SK-N-SH (cell line): ENCODE results near the gene MID1. TPM values are rescaled to one million over a fixed set of nuclear protein-coding genes. Genes with fewer than 3 reads are reported as not detected.

Experiments used
- CTCF ChIA-PET: fragments of 300-600, 350-600 bp; formaldehyde crosslinking; extraction: SDS; loops from one replicate; lab custom pipeline; 2021; lab: Yijun Ruan, JAX
- POLR2A ChIA-PET: fragments of 350-600 bp; sonication (Branson Sonifier 250); formaldehyde crosslinking; extraction: SDS; loops from one replicate; lab custom pipeline; 2020; ENCODE audit warnings: antibody characterized with exemption, inconsistent platforms; lab: Yijun Ruan, JAX
- DNase-seq: peaks from one replicate; pipeline ENCODE4 v3.0.0; 2012
- H2AFZ ChIP-seq: fragments of 200-600 bp; sonication (generic); 2 replicates; pipeline ENCODE4 v1.8.1; 2016; ENCODE audit warnings: antibody characterized with exemption, mild to moderate bottlenecking, low read depth
- H3F3A ChIP-seq: fragments of 200-600 bp; sonication (generic); replicated peaks from 2 replicates; pipeline ENCODE3; 2016; ENCODE audit warnings: antibody characterized with exemption, mild to moderate bottlenecking; ENCODE audit not compliant: insufficient read depth
- H3K27ac ChIP-seq, 2 experiments: fragments of 200-500 bp in 1 of 2; fragments of 200-600 bp in 1 of 2; sonication (Bioruptor generic) in 1 of 2; sonication (generic), shearing (Covaris generic) in 1 of 2; 2 replicates each; pipeline versions ENCODE4 v1.5.1 to v1.6.1; 2014 to 2016; ENCODE audit warnings: low read depth in 2 of 2, inconsistent platforms in 1 of 2, low read length in 1 of 2, mild to moderate bottlenecking in 1 of 2, mixed read lengths in 1 of 2
- H3K27me3 ChIP-seq: fragments of 200-600 bp; sonication (generic), shearing (Covaris generic); 2 replicates; pipeline ENCODE4 v1.6.1; 2016; ENCODE audit warnings: mixed run types; ENCODE audit not compliant: insufficient read depth
- H3K36me3 ChIP-seq, 2 experiments: fragments of 200-500 bp in 1 of 2; fragments of 200-600 bp in 1 of 2; sonication (Bioruptor generic) in 1 of 2; sonication (generic) in 1 of 2; replicated peaks in 1 of 2; 2 replicates each; pipeline versions ENCODE3 to v1.5.1; 2014 to 2016; ENCODE audit warnings: low read length in 1 of 2, mild to moderate bottlenecking in 1 of 2; ENCODE audit not compliant: insufficient read depth in 2 of 2, control insufficient read depth in 1 of 2
- H3K4me1 ChIP-seq, 2 experiments: fragments of 200-500 bp in 1 of 2; fragments of 200-600 bp in 1 of 2; sonication (Bioruptor generic) in 1 of 2; sonication (generic), shearing (Covaris generic) in 1 of 2; 2 replicates each; pipeline versions ENCODE4 v1.5.1 to v1.6.1; 2014 to 2016; ENCODE audit warnings: low read depth in 1 of 2, low read length in 1 of 2, mixed run types in 1 of 2; ENCODE audit not compliant: insufficient read depth in 2 of 2, control insufficient read depth in 1 of 2
- H3K4me2 ChIP-seq: fragments of 200-600 bp; sonication (generic), shearing (Covaris generic); 2 replicates; pipeline ENCODE4 v1.6.1; 2017; ENCODE audit warnings: mixed run types
- H3K4me3 ChIP-seq, 2 experiments: fragments of 200-500 bp in 1 of 2; fragments of 200-600 bp in 1 of 2; sonication (Bioruptor generic) in 1 of 2; sonication (generic), shearing (Covaris generic) in 1 of 2; 2 replicates each; pipeline versions ENCODE4 v1.5.1 to v1.8.1; 2014 to 2016; ENCODE audit warnings: low read depth in 2 of 2, inconsistent platforms in 1 of 2, low read length in 1 of 2, mild to moderate bottlenecking in 1 of 2, mixed read lengths in 1 of 2, moderate library complexity in 1 of 2
- H3K79me2 ChIP-seq: fragments of 200-600 bp; sonication (generic); 2 replicates; pipeline ENCODE4 v1.8.1; 2017; ENCODE audit warnings: mild to moderate bottlenecking; ENCODE audit not compliant: insufficient read depth
- H3K9ac ChIP-seq: fragments of 200-600 bp; sonication (generic); 2 replicates; pipeline ENCODE4 v1.6.1; 2017; ENCODE audit warnings: mixed run types
- H3K9me2 ChIP-seq: fragments of 200-600 bp; sonication (generic); 2 replicates; pipeline ENCODE4 v1.6.1; 2017; ENCODE audit warnings: mixed run types
- H3K9me3 ChIP-seq: fragments of 200-600 bp; sonication (generic); 2 replicates; pipeline ENCODE4 v1.6.1; 2017; ENCODE audit warnings: mixed run types, mild to moderate bottlenecking, moderate library complexity
- H4K20me1 ChIP-seq: fragments of 200-600 bp; sonication (generic); 2 replicates; pipeline ENCODE4 v1.6.1; 2017; ENCODE audit warnings: mild to moderate bottlenecking, mixed run types; ENCODE audit not compliant: insufficient read depth
- EP300 ChIP-seq, 2 experiments: IDR thresholded peaks; 2 replicates each; pipeline versions ENCODE4 v1.4.0 to v1.6.1; 2012; ENCODE audit warnings: borderline replicate concordance in 1 of 2, low read depth in 1 of 2, low read length in 1 of 2
- EZH2phosphoT487 ChIP-seq: fragments of 200-600 bp; sonication (generic); IDR thresholded peaks from 2 replicates; pipeline ENCODE4 v1.6.1; 2017; ENCODE audit warnings: low read depth, mixed run types, mild to moderate bottlenecking, antibody characterized with exemption, moderate library complexity, borderline replicate concordance
- FOSL2 ChIP-seq: IDR thresholded peaks from 2 replicates; pipeline ENCODE4 v1.4.0; 2012; ENCODE audit warnings: low read depth, mild to moderate bottlenecking, moderate library complexity, borderline replicate concordance
- FOXJ3 ChIP-seq: sonication (generic); formaldehyde crosslinking; IDR thresholded peaks from 2 replicates; pipeline ENCODE4 v1.5.1; 2020; ENCODE audit warnings: mild to moderate bottlenecking, missing genetic modification reagents
- GABPA ChIP-seq: IDR thresholded peaks from 2 replicates; pipeline ENCODE4 v1.4.0; 2012; ENCODE audit warnings: low read depth, mild to moderate bottlenecking
- JUND ChIP-seq: IDR thresholded peaks from 2 replicates; pipeline ENCODE4 v1.4.0; 2012
- NFIC ChIP-seq: IDR thresholded peaks from 2 replicates; pipeline ENCODE4 v1.4.0; 2012; ENCODE audit warnings: borderline replicate concordance
- NRF1 ChIP-seq: IDR thresholded peaks from 2 replicates; pipeline ENCODE4 v1.6.1; 2012; ENCODE audit warnings: low read depth, mild to moderate bottlenecking, low read length
- POLR2AphosphoS5 ChIP-seq: IDR thresholded peaks from 2 replicates; pipeline ENCODE4 v1.6.1; 2012; ENCODE audit warnings: low read depth, low read length
- RAD21 ChIP-seq: IDR thresholded peaks from 2 replicates; pipeline ENCODE4 v1.6.1; 2012; ENCODE audit warnings: mild to moderate bottlenecking, low read length
- RCOR1 ChIP-seq: fragments of 150-350 bp; IDR thresholded peaks from 2 replicates; pipeline ENCODE4 v1.6.1; 2017; ENCODE audit warnings: antibody characterized with exemption, low read length
- RXRA ChIP-seq: IDR thresholded peaks from 2 replicates; pipeline ENCODE4 v1.4.0; 2012; ENCODE audit warnings: low read depth, mild to moderate bottlenecking, borderline replicate concordance
- SMC3 ChIP-seq: IDR thresholded peaks from 2 replicates; pipeline ENCODE4 v1.6.1; 2012; ENCODE audit warnings: low read depth, low read length, improper control_type of control experiment
- TAF1 ChIP-seq: IDR thresholded peaks from 2 replicates; pipeline ENCODE4 v1.6.1; 2012; ENCODE audit warnings: low read depth, mild to moderate bottlenecking, low read length, moderate library complexity, borderline replicate concordance
- TCF12 ChIP-seq: IDR thresholded peaks from 2 replicates; pipeline ENCODE4 v1.4.0; 2012
- WGBS: methylation state at CpG from one replicate; pipeline ENCODE4 v1.1.6; 2017; ENCODE audit warnings: low lambda C conversion rate; 5-methylcytosine and 5-hydroxymethylcytosine counted together
- polyA plus RNA-seq, 3 experiments: library from polyadenylated mRNA; depleted of rRNA; stranded (reverse); fragments of >200 nt; gene quantifications; 2 replicates each; pipeline ENCODE4 v1.2.3, GENCODE V29; 2012
- TF ChIP-seq, protein P1 (sequence below): IDR thresholded peaks from 2 replicates; pipeline ENCODE4 v1.4.0; 2012; ENCODE audit warnings: low read depth, borderline replicate concordance
- TF ChIP-seq, protein P2 (sequence below): IDR thresholded peaks from 2 replicates; pipeline ENCODE4 v1.4.0; 2012; ENCODE audit warnings: low read depth, borderline replicate concordance
- TF ChIP-seq, protein P3 (sequence below): IDR thresholded peaks from 2 replicates; pipeline ENCODE4; 2012
- TF ChIP-seq, protein P4 (sequence below): IDR thresholded peaks from 2 replicates; pipeline ENCODE4 v1.4.0; 2012; ENCODE audit warnings: low read depth
- TF ChIP-seq, protein P5 (sequence below): fragments of 150-350 bp; IDR thresholded peaks from 2 replicates; pipeline ENCODE4 v1.6.1; 2016; ENCODE audit warnings: mild to moderate bottlenecking, low read depth, low read length

The MID1 gene
- polyA plus RNA-seq, 1 of the 3 experiments (the other 2 are of a cell fraction) = 10.4 TPM

- TF ChIP-seq SMC3 = no peak
- no peak for TF ChIP-seq EZH2phosphoT487
- TF ChIP-seq RCOR1 = no peak
Observed at GRCh38 chrX:10495677-10496076, 124.7 kb downstream of the MID1 start (continued).

- CTCF ChIA-PET = no interaction called here
- H2AFZ ChIP-seq = no peak overlapping the region
- H3K79me2 ChIP-seq = no peaks in the 10 kb centered on the region
- no peak overlapping the region for H3K4me2 ChIP-seq
- POLR2A ChIA-PET = no interaction called here
- no peak overlapping the region for H3K4me3 ChIP-seq
- H4K20me1 ChIP-seq = no peaks in the 10 kb centered on the region
- no peaks in the 10 kb centered on the region for H3K36me3 ChIP-seq
- peaks cover 12% of the 10 kb centered on the region for H3F3A ChIP-seq
- TF ChIP-seq, protein P1, sequence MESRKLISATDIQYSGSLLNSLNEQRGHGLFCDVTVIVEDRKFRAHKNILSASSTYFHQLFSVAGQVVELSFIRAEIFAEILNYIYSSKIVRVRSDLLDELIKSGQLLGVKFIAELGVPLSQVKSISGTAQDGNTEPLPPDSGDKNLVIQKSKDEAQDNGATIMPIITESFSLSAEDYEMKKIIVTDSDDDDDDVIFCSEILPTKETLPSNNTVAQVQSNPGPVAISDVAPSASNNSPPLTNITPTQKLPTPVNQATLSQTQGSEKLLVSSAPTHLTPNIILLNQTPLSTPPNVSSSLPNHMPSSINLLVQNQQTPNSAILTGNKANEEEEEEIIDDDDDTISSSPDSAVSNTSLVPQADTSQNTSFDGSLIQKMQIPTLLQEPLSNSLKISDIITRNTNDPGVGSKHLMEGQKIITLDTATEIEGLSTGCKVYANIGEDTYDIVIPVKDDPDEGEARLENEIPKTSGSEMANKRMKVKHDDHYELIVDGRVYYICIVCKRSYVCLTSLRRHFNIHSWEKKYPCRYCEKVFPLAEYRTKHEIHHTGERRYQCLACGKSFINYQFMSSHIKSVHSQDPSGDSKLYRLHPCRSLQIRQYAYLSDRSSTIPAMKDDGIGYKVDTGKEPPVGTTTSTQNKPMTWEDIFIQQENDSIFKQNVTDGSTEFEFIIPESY = no peak
- TF ChIP-seq RAD21 = no peak
- TF ChIP-seq, protein P2, sequence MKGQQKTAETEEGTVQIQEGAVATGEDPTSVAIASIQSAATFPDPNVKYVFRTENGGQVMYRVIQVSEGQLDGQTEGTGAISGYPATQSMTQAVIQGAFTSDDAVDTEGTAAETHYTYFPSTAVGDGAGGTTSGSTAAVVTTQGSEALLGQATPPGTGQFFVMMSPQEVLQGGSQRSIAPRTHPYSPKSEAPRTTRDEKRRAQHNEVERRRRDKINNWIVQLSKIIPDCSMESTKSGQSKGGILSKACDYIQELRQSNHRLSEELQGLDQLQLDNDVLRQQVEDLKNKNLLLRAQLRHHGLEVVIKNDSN = no peak
- no peak overlapping the region for H3K9ac ChIP-seq
- no peaks in the 10 kb centered on the region; a peak in 1 of 4 replicates for H3K4me1 ChIP-seq
- H3K9me3 ChIP-seq = no peaks in the 10 kb centered on the region
- no peak overlapping the region for H3K27ac ChIP-seq
- no peaks in the 10 kb centered on the region for H3K9me2 ChIP-seq
- no peaks in the 10 kb centered on the region for H3K27me3 ChIP-seq
- no peak for DNase-seq
Observed at GRCh38 chrX:10492250-10492649, 128.1 kb downstream of the MID1 start.

- no peak for DNase-seq
- Histone ChIP-seq H3K9me2 (no peaks in the 10 kb centered on the region), H3K36me3 (no peaks in the 10 kb centered on the region), H3F3A (no peaks in the 10 kb centered on the region), H3K27ac (peak overlapping the region in 1 of 2 experiments; percentile 45; a peak in 3 of 4 replicates), H3K9ac (no peak overlapping the region), H4K20me1 (no peaks in the 10 kb centered on the region), H3K4me3 (no peak overlapping the region), H3K4me1 (no peaks in the 10 kb centered on the region; a peak in 2 of 4 replicates), H3K27me3 (no peaks in the 10 kb centered on the region), H2AFZ (no peak overlapping the region), H3K79me2 (no peaks in the 10 kb centered on the region), H3K9me3 (no peaks in the 10 kb centered on the region), H3K4me2 (no peak overlapping the region)
- 19% methylated on average over 3 of the region's 3 CpGs for WGBS
- ChIA-PET CTCF (no interaction called here), POLR2A (no interaction called here)
- TF ChIP-seq RCOR1 = no peak
- no peak for TF ChIP-seq NRF1
- peak; percentile 16; the same call in 1 of the 2 replicates for TF ChIP-seq JUND
- no peak; a peak in 1 of 4 replicates for TF ChIP-seq EP300 (IDR thresholded peaks at IDR 0.05; ENCODE audit: borderline replicate concordance in 1 of 2, low read depth in 1 of 2, low read length in 1 of 2)
- TF ChIP-seq RXRA = peak; percentile 17; the same call in 1 of the 2 replicates
- TF ChIP-seq FOXJ3 = no peak
- TF ChIP-seq GABPA = no peak
- TF ChIP-seq, protein P3, sequence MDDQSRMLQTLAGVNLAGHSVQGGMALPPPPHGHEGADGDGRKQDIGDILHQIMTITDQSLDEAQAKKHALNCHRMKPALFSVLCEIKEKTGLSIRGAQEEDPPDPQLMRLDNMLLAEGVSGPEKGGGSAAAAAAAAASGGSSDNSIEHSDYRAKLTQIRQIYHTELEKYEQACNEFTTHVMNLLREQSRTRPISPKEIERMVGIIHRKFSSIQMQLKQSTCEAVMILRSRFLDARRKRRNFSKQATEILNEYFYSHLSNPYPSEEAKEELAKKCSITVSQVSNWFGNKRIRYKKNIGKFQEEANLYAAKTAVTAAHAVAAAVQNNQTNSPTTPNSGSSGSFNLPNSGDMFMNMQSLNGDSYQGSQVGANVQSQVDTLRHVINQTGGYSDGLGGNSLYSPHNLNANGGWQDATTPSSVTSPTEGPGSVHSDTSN = 0 out of 2 replicates have a peak, but pooled peaks have one; percentile 7
- TF ChIP-seq TCF12 = peak; percentile 69
- TF ChIP-seq, protein P4, sequence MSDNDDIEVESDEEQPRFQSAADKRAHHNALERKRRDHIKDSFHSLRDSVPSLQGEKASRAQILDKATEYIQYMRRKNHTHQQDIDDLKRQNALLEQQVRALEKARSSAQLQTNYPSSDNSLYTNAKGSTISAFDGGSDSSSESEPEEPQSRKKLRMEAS = peak; percentile 27; the same call in 1 of the 2 replicates
- TF ChIP-seq FOSL2 = 0 out of 2 replicates have a peak, but pooled peaks have one; percentile 4
- TF ChIP-seq, protein P5, sequence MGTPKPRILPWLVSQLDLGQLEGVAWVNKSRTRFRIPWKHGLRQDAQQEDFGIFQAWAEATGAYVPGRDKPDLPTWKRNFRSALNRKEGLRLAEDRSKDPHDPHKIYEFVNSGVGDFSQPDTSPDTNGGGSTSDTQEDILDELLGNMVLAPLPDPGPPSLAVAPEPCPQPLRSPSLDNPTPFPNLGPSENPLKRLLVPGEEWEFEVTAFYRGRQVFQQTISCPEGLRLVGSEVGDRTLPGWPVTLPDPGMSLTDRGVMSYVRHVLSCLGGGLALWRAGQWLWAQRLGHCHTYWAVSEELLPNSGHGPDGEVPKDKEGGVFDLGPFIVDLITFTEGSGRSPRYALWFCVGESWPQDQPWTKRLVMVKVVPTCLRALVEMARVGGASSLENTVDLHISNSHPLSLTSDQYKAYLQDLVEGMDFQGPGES = no peak
- no peak for TF ChIP-seq POLR2AphosphoS5
- TF ChIP-seq NFIC = peak; percentile 81
- TF ChIP-seq TAF1 = no peak
Observed at GRCh38 chrX:10486373-10486772, 134.0 kb downstream of the MID1 start.
